Esophagus (tissue), 2 donors: ENCODE results near the gene MAFF. TPM values are rescaled to one million over a fixed set of nuclear protein-coding genes. Genes with fewer than 3 reads are reported as not detected.
A peak's percentile ranks its signal among the peaks of the same experiment; 100 is the strongest.
"Not testable (repeated sequence)": the region's sequence is repeated elsewhere in the genome, so short reads cannot be mapped to it uniquely, and the experiment has no call there.

Experiments
- H3K27ac ChIP-seq, 2 donors: one replicate each; pipeline ENCODE4 v1.5.1; 2013; ENCODE audit warnings: low read depth in 2 of 2, mild to moderate bottlenecking in 2 of 2, inconsistent platforms in 1 of 2, low read length in 1 of 2, moderate library complexity in 1 of 2
- H3K27me3 ChIP-seq, 2 donors: one replicate each; pipeline ENCODE4 v1.6.1; 2013; ENCODE audit warnings: low read length in 2 of 2, control low read depth in 1 of 2, mild to moderate bottlenecking in 1 of 2; ENCODE audit not compliant: insufficient read depth in 2 of 2, control insufficient read depth in 1 of 2
- H3K36me3 ChIP-seq, 2 donors: one replicate each; pipeline ENCODE4 v1.6.1; 2013; ENCODE audit warnings: low read length in 1 of 2; ENCODE audit not compliant: control insufficient read depth in 2 of 2, insufficient read depth in 2 of 2
- H3K4me1 ChIP-seq, 2 donors: one replicate each; pipeline ENCODE4 v1.6.1; 2013; ENCODE audit warnings: low read length in 1 of 2; ENCODE audit not compliant: control insufficient read depth in 2 of 2, insufficient read depth in 2 of 2
- H3K4me3 ChIP-seq, 2 donors: one replicate each; pipeline ENCODE4 v1.5.1; 2013; ENCODE audit warnings: low read length in 2 of 2, mild to moderate bottlenecking in 2 of 2, low read depth in 1 of 2, moderate library complexity in 1 of 2
- H3K9me3 ChIP-seq, 2 donors: one replicate each; pipeline ENCODE4 v1.6.1; 2013; ENCODE audit warnings: mild to moderate bottlenecking in 2 of 2, low read depth in 1 of 2, low read length in 1 of 2, moderate library complexity in 1 of 2; ENCODE audit not compliant: control insufficient read depth in 2 of 2, insufficient read depth in 1 of 2
- WGBS, 2 donors: extraction: QIAGEN DNeasy Blood & Tissue Kit; methylation state at CpG; one replicate each; pipeline ENCODE4 v1.1.7; 2013; 5-methylcytosine and 5-hydroxymethylcytosine counted together
- polyA plus RNA-seq, 2 donors: library from polyadenylated mRNA; stranded (reverse); fragments of 200-250 nt; gene quantifications; one replicate each; pipeline ENCODE4 v1.2.3, GENCODE V29; 2013
- donor health status: healthy with polysubstance abuse.
- donor health status: Bipolar disorder and iron deficiency.

The MAFF gene
- polyA plus RNA-seq, 2 donors = 34.7 to 99.6 TPM

GRCh38 chr22:38230108-38230825 is 28.5 kb downstream of the MAFF start:
- 46 to 52% methylated on average over 14 to 15 of the region's 15 CpGs for WGBS, 2 donors
- H3K36me3 ChIP-seq = peaks cover 10 to 37% of the 10 kb centered on the region in 2 donors
- no peaks in the 10 kb centered on the region for H3K27me3 ChIP-seq
- peaks cover 3 to 18% of the 10 kb centered on the region in 2 donors for H3K4me1 ChIP-seq
- H3K9me3 ChIP-seq = no peaks in the 10 kb centered on the region
- no peak overlapping the region for H3K4me3 ChIP-seq
- peak overlapping the region; percentile 47 to 55 for H3K27ac ChIP-seq

DNA sequence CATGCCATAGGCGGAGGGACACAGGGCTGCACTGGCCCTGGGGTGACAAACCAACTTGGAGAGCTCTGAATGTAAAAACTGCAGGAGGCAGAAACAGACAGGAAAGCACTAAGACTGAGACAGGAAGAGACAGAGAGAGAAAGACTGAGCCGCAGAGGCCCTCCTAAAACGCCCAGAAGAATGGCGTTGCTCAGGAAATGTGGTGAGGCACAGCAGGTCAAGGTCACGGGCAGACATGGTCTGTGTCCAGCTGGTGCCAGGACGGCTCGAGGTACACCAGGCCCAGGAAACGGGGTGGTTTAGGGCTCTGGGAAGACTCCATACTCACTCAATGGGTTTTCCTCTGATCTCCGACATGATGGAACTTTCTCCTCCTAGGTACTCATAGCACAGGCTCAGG is 29.1 kb downstream of the MAFF start:
- no peak overlapping the region for H3K4me3 ChIP-seq
- 78 to 84% methylated on average over 9 of the region's 9 CpGs for WGBS, 2 donors
- peaks cover 3 to 18% of the 10 kb centered on the region in 2 donors for H3K4me1 ChIP-seq
- H3K9me3 ChIP-seq = no peaks in the 10 kb centered on the region
- H3K27ac ChIP-seq = peak overlapping the region in 1 of 2 donors; percentile 36
- H3K27me3 ChIP-seq = no peaks in the 10 kb centered on the region
- peaks cover 10 to 34% of the 10 kb centered on the region in 2 donors for H3K36me3 ChIP-seq

DNA sequence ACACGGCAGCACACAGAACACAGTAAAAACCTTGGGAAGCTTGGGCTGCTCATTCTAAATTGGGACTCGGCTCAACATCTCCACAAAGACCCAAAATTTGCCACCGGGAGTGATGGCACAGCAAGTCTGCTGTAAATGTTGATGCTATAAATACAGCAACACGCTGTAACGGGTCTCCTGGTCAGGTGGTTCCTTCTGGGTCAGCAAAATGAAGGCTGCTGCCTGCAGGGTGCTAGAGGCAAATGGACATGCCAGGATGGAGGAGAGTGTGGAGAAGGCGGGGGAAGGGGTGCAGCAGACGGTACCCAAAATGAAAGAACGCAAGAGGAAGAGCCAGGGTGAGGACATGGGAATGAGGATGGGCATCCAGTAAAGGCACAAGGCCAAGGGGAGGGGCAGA is 30.4 kb downstream of the MAFF start:
- Histone ChIP-seq H3K4me1 (peaks cover 7 to 27% of the 10 kb centered on the region in 2 donors), H3K36me3 (peaks cover 10 to 29% of the 10 kb centered on the region in 2 donors)

DNA sequence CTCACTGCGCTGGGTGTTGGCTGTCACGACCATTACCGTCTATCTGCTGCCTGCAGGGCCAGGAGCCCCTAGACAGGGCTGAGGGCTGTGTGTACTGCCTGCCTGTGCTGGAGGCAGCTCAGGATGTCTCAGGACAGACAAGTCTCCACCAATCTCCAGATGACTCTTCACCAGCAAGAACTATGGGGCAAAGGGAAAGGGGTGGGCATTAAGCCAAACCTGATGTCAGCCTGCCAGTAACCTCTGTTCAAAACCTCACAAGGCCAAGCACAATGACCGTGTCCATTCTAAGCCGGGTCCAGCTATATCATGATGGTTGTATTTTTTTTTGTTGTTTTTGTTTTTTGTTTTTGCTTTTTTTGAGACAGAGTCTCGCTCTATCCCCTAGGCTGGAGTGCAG is 31.6 kb downstream of the MAFF start:
- 86 to 87% methylated on average over 6 of the region's 6 CpGs for WGBS, 2 donors
- Histone ChIP-seq H3K4me1 (peaks cover 8 to 25% of the 10 kb centered on the region in 2 donors), H3K36me3 (peaks cover 10 to 21% of the 10 kb centered on the region in 2 donors), H3K9me3 (no peaks in the 10 kb centered on the region), H3K27me3 (no peaks in the 10 kb centered on the region), H3K27ac (no peak overlapping the region), H3K4me3 (no peak overlapping the region)

More for the DNA sequence above, 30.4 kb downstream of the MAFF start:
- Histone ChIP-seq H3K4me3 (no peak overlapping the region), H3K27me3 (no peaks in the 10 kb centered on the region), H3K9me3 (no peaks in the 10 kb centered on the region), H3K27ac (no peak overlapping the region)
- 78 to 80% methylated on average over 8 of the region's 8 CpGs for WGBS, 2 donors

DNA sequence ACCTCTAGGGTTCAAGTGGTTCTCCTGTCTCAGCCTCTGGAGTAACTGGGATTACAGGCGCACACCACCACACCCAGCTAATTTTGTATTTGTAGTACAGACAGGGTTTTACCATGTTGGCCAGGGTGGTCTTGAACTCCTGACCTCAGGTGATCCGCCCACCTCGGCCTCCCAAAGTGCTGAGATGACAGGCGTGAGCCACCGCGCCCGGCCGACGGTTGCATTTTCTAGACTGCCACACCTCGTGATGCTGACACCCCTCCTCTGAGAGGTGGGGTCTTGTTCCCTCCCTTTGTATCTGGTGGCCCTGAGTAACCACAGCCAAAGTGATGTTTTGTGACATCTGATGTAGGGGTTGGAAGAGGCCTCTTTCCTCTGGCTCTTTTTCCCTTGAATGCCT is 32.1 kb downstream of the MAFF start:
- Histone ChIP-seq H3K36me3 (peaks cover 10 to 21% of the 10 kb centered on the region in 2 donors), H3K4me1 (peaks cover 8 to 26% of the 10 kb centered on the region in 2 donors)
- H3K27ac ChIP-seq, H3K9me3 ChIP-seq, H3K27me3 ChIP-seq, H3K4me3 ChIP-seq: not testable (repeated sequence)
- 90 to 94% methylated on average over 10 of the region's 10 CpGs for WGBS, 2 donors

- no peak overlapping the region for H3K4me3 ChIP-seq
- H3K4me1 ChIP-seq = peaks cover 12 to 25% of the 10 kb centered on the region in 2 donors
- WGBS, 2 donors = 84 to 90% methylated on average over 14 of the region's 14 CpGs
- H3K27me3 ChIP-seq = no peaks in the 10 kb centered on the region
- H3K9me3 ChIP-seq = no peaks in the 10 kb centered on the region
- peaks cover 10 to 21% of the 10 kb centered on the region in 2 donors for H3K36me3 ChIP-seq
- H3K27ac ChIP-seq = no peak overlapping the region
Observed at GRCh38 chr22:38235240-38235850, 33.6 kb downstream of the MAFF start.

- 54% methylated on average over 8 of the region's 8 CpGs for WGBS, 2 donors
- H3K27ac ChIP-seq = peak overlapping the region; percentile 52 to 70
- H3K4me3 ChIP-seq = no peak overlapping the region
- peaks cover 9 to 25% of the 10 kb centered on the region in 2 donors for H3K4me1 ChIP-seq
- peaks cover 10 to 17% of the 10 kb centered on the region in 2 donors for H3K36me3 ChIP-seq
- H3K27me3 ChIP-seq = no peaks in the 10 kb centered on the region
- H3K9me3 ChIP-seq = no peaks in the 10 kb centered on the region
Observed at GRCh38 chr22:38236786-38237185, 35.0 kb downstream of the MAFF start.

- WGBS, 2 donors = 56 to 73% methylated on average over 9 of the region's 9 CpGs
- Histone ChIP-seq H3K4me1 (peaks cover 14 to 26% of the 10 kb centered on the region in 2 donors), H3K36me3 (peaks cover 10 to 15% of the 10 kb centered on the region in 2 donors), H3K27me3 (no peaks in the 10 kb centered on the region), H3K9me3 (no peaks in the 10 kb centered on the region), H3K27ac (peak overlapping the region; percentile 37 to 65), H3K4me3 (no peak overlapping the region)
Observed at GRCh38 chr22:38238519-38239071, 36.8 kb downstream of the MAFF start.

DNA sequence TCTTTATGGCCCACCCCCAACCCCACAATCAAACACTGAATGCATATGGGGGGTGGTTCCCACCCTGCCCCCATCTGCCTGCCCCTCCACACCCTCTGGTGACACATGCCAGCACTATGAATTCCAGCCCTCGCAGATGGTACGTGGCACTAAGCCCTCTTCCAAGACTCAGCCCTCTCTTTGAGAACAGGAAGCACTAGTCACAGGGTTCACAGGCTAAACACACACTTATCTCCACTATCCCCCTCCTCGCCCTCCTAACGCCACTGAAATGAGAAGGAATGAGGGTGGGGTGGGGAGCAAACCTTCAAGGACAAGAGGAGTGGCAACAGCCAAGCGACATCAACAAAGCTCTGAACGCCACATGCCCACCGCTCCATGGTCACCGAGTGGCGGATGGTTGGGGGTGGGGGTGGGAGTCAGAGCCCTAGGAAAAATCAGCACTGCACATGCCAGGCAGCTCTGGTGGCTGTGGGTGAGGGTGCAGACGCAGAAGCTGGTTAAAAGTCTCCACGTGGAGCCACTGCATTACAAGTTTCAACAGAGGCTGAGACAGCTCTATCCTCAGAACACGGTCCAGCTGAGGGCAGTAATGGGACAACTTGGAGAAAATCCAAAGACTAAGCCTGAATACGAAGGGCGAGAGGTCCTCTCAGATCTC is 37.4 kb downstream of the MAFF start:
- peaks cover 17 to 28% of the 10 kb centered on the region in 2 donors for H3K4me1 ChIP-seq
- H3K36me3 ChIP-seq = peaks cover 9 to 17% of the 10 kb centered on the region in 2 donors
- H3K27ac ChIP-seq = peak overlapping the region; percentile 65 to 77
- H3K4me3 ChIP-seq = no peak overlapping the region
- whole genome bisulfite sequencing, 2 donors = 40 to 54% methylated on average over 14 of the region's 14 CpGs
- H3K9me3 ChIP-seq = no peaks in the 10 kb centered on the region
- H3K27me3 ChIP-seq = no peaks in the 10 kb centered on the region
